Glutamatergic neuron (in vitro differentiated cells): ENCODE measurements around the gene ATXN2. TPM values are rescaled to one million over a fixed set of nuclear protein-coding genes. Genes with fewer than 3 reads are reported as not detected.

Experiments
- DNase-seq: peaks from one replicate; pipeline ENCODE4 v3.0.0; 2022
- H3K27ac Mint-ChIP-seq: one replicate; pipeline ENCODE4 v1.8.0; 2020; ENCODE audit warnings: mild to moderate bottlenecking, mixed read lengths, inconsistent platforms; ENCODE audit not compliant: unreplicated experiment
- H3K27me3 Mint-ChIP-seq: one replicate; pipeline ENCODE4 v1.8.0; 2020; ENCODE audit warnings: mild to moderate bottlenecking, moderate library complexity, mixed read lengths, inconsistent platforms; ENCODE audit not compliant: unreplicated experiment
- H3K36me3 Mint-ChIP-seq: one replicate; pipeline ENCODE4 v1.8.0; 2020; ENCODE audit warnings: mild to moderate bottlenecking, mixed read lengths, inconsistent platforms; ENCODE audit not compliant: unreplicated experiment
- H3K4me1 Mint-ChIP-seq: one replicate; pipeline ENCODE4 v1.8.0; 2020; ENCODE audit warnings: mild to moderate bottlenecking, low read depth, mixed read lengths, inconsistent platforms; ENCODE audit not compliant: unreplicated experiment
- H3K4me3 Mint-ChIP-seq: one replicate; pipeline ENCODE4 v1.8.0; 2020; ENCODE audit warnings: mild to moderate bottlenecking, mixed read lengths, inconsistent platforms; ENCODE audit not compliant: unreplicated experiment
- H3K9me3 Mint-ChIP-seq: one replicate; pipeline ENCODE4 v1.8.0; 2020; ENCODE audit warnings: mild to moderate bottlenecking, moderate library complexity, mixed read lengths, inconsistent platforms; ENCODE audit not compliant: unreplicated experiment
- total RNA-seq: library from RNA; stranded (reverse); fragmentation: NEBNext Ultra II Directional; extraction: Animal tissue kit (Norgen Biotek cat#: 25700); gene quantifications from one replicate; pipeline ENCODE4 v1.2.1, GENCODE V29; 2021; ENCODE audit not compliant: unreplicated experiment
- TF ChIP-seq, protein P1 (sequence below): fragments of 200-600 bp; sonication (generic); IDR thresholded peaks from one replicate; pipeline ENCODE4 v1.5.0; 2021; ENCODE audit not compliant: partially characterized antibody, unreplicated experiment

Gene ATXN2
- total RNA-seq, 1 donor from 2014 or later, result 80.8 TPM

DNA sequence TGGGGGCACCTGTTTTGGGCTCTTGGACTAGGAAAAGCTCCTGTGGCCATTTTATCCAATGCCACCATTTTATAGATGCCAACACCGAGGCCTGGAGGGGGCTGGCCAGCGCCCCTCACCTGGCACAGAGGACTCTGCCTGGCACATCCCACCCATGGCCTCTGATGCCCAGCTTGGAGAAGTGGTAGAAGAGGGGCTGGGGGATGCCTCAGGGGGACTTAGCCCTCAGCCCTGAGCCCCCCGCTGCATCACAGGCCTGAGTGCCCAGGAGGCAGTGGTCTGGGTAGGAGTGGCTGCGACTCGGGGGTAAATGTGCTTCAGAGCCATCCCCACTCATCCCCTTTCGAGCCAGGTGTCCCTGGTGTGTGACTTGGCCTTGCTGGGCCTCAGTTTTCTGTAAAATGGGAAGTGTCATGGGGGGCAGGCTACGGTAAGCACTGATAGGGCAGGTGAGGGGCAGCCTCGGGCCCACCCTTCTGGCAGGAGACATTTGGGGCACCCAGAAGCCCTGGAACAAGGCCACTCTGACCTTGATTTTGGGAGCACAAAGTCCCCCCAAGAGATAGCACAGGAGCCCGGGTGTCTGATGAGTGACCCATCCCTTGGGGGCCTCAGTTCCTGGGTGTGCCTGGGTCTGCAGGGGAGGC lies 170.9 kb downstream of the ATXN2 start:
- H3K27ac Mint-ChIP-seq, result no peak overlapping the region
- no peaks in the 10 kb centered on the region for H3K9me3 Mint-ChIP-seq
- no peak overlapping the region for H3K4me3 Mint-ChIP-seq
- TF ChIP-seq, protein P1, sequence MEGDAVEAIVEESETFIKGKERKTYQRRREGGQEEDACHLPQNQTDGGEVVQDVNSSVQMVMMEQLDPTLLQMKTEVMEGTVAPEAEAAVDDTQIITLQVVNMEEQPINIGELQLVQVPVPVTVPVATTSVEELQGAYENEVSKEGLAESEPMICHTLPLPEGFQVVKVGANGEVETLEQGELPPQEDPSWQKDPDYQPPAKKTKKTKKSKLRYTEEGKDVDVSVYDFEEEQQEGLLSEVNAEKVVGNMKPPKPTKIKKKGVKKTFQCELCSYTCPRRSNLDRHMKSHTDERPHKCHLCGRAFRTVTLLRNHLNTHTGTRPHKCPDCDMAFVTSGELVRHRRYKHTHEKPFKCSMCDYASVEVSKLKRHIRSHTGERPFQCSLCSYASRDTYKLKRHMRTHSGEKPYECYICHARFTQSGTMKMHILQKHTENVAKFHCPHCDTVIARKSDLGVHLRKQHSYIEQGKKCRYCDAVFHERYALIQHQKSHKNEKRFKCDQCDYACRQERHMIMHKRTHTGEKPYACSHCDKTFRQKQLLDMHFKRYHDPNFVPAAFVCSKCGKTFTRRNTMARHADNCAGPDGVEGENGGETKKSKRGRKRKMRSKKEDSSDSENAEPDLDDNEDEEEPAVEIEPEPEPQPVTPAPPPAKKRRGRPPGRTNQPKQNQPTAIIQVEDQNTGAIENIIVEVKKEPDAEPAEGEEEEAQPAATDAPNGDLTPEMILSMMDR, result no peak
- H3K4me1 Mint-ChIP-seq, result peaks cover 8% of the 10 kb centered on the region
- H3K36me3 Mint-ChIP-seq, result no peaks in the 10 kb centered on the region
- DNase-seq, result no peak
- no peaks in the 10 kb centered on the region for H3K27me3 Mint-ChIP-seq

DNA sequence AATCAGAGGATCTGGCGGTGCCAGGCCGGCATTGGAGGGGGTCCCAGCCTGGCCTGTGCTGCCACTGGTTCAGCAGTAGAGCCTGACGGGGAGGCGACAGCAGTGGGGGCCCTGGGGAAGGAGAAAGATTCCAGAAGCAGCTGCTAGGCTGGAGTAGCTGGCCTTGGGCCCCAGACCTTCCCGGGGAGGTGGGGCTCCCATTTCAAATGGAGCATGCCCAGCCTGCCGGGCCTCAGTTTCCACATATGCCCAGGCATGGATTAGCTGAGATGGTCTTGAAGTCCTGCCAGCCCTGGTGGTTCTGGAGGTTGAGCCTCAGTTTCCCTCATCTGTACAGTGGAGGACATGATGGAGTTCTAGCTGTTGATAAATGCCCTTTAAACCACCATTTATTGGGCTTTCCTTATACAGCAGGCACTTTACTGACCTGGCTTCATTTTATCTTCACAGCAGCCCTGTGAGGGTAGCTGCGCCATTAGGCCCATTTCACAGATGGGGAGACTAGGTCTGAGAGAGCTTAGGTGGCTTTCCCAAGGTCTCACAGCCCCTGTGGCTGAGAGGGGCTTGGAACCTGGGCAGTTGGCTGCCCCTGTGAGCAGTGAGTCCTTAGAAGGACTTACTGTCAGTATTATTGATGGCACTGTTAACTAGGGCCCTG lies 171.6 kb downstream of the ATXN2 start:
- no peaks in the 10 kb centered on the region for H3K36me3 Mint-ChIP-seq
- no peak overlapping the region for H3K4me3 Mint-ChIP-seq
- peaks cover 5% of the 10 kb centered on the region for H3K4me1 Mint-ChIP-seq
- no peak overlapping the region for H3K27ac Mint-ChIP-seq
- TF ChIP-seq, protein P1, result no peak
- no peak for DNase-seq
- no peaks in the 10 kb centered on the region for H3K27me3 Mint-ChIP-seq
- H3K9me3 Mint-ChIP-seq, result no peaks in the 10 kb centered on the region

DNA sequence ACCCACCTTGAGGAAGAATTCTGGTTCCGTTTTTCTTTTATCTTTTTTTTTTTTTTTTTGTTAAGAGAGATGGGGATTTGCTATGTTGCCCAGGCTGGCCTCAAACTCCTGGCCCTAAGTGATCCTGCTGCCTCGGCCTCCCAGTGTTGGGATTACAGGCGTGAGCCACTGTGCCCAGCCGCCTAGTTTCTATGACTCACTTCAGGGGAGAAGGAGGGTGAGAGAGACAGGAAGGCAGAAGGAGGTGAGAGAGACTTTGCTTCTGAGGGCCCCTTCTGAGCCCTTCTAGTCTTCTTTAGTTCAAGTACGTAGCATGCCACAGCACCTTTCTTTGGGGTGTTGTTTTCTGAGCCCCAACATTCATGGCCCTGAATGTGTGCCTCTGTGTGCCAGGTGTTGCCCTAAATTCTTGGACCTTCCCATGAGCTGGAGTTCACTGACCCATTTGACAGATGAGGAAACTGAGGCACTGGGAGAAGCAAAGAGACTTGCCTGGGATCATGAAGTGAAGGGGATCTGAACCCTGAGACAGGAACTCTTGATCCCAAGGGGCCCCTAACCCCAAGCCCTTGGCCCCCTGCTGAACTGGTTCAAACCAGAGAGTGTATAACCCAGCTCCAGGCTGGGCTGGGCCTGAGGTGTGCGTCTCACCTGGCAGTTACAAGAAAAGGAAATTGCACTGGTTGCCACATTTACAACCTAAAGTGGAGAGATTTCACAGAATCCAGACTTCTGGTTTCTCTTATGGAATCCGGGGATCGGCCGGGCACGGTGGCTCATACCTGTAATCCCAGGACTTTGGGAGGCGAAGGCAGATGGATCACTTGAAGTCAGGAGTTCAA lies 172.6 kb downstream of the ATXN2 start:
- Mint-ChIP-seq H3K36me3 (no peaks in the 10 kb centered on the region), H3K27me3 (no peaks in the 10 kb centered on the region), H3K4me3 (no peak overlapping the region), H3K9me3 (no peaks in the 10 kb centered on the region), H3K4me1 (peaks cover 2% of the 10 kb centered on the region), H3K27ac (no peak overlapping the region)
- TF ChIP-seq, protein P1, result no peak
- DNase-seq, result no peak

DNA sequence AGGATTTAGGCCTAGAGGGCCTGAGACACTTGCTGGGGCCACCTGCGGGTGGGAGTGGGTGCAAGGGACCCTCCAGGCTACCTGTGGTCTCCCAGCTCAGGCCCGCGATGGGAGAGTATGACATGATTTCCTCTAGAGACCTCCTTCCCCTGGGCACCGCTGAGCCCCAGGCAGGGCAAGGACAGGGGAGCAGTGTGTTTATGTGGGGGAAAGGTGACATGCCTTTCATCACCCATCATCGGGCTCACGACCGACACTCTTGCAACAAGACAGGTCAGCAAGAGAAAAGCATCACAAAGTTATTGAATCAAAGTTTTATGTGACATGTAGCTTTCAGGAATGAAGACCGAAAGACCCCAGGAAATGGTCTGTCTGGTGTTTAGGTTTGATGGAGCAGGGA lies 173.5 kb downstream of the ATXN2 start:
- no peak for DNase-seq
- no peak overlapping the region for H3K4me3 Mint-ChIP-seq
- no peaks in the 10 kb centered on the region for H3K27me3 Mint-ChIP-seq
- H3K36me3 Mint-ChIP-seq, result no peaks in the 10 kb centered on the region
- no peak overlapping the region for H3K27ac Mint-ChIP-seq
- TF ChIP-seq, protein P1, result no peak
- H3K4me1 Mint-ChIP-seq, result peaks cover 2% of the 10 kb centered on the region
- H3K9me3 Mint-ChIP-seq, result no peaks in the 10 kb centered on the region
